HepG2 (cell line): ENCODE results near the gene RBBP8NL.
A peak's percentile ranks its signal among the peaks of the same experiment; 100 is the strongest.

Experiments
- FOXP4 ChIP-seq: sonication (generic); formaldehyde crosslinking; IDR thresholded peaks from 2 replicates; pipeline ENCODE4 v1.4.0; 2020; ENCODE audit warnings: missing genetic modification reagents
- HIVEP1 ChIP-seq: sonication (generic); formaldehyde crosslinking; IDR thresholded peaks from 2 replicates; pipeline ENCODE4 v1.4.0; 2020; ENCODE audit warnings: mild to moderate bottlenecking, missing genetic modification reagents
- JUND ChIP-seq: sonication (generic); formaldehyde crosslinking; IDR thresholded peaks from 2 replicates; pipeline ENCODE4 v1.8.0; 2022; ENCODE audit warnings: mild to moderate bottlenecking, missing genetic modification reagents
- KDM5A ChIP-seq: fragments of 200-600 bp; sonication (generic); IDR thresholded peaks from 2 replicates; pipeline ENCODE4 v1.7.0; 2018; ENCODE audit warnings: antibody characterized with exemption, mild to moderate bottlenecking, low read length, borderline replicate concordance
- MEF2D ChIP-seq: sonication (generic); formaldehyde crosslinking; IDR thresholded peaks from 2 replicates; pipeline ENCODE4 v1.5.1; 2020; ENCODE audit warnings: mild to moderate bottlenecking, missing genetic modification reagents
- TRIM24 ChIP-seq: sonication (generic); formaldehyde crosslinking; IDR thresholded peaks from 2 replicates; pipeline ENCODE4 v1.8.0; 2022; ENCODE audit warnings: mild to moderate bottlenecking, missing genetic modification reagents
- ZNF496 ChIP-seq: sonication (generic); formaldehyde crosslinking; IDR thresholded peaks from 2 replicates; pipeline ENCODE4 v1.8.1; 2023; ENCODE audit warnings: mild to moderate bottlenecking, moderate library complexity, missing genetic modification reagents; ENCODE audit not compliant: insufficient replicate concordance
- ZNF660 ChIP-seq: sonication (generic); formaldehyde crosslinking; IDR thresholded peaks from 2 replicates; pipeline ENCODE4 v1.5.1; 2020; ENCODE audit warnings: mild to moderate bottlenecking, low read depth, missing genetic modification reagents, borderline replicate concordance

GRCh38 chr20:62430311-62430853, 3.0 kb upstream of the RBBP8NL start:
- no peak for TF ChIP-seq MEF2D (CRISPR knock-in tag)
- TF ChIP-seq ZNF496 (CRISPR knock-in tag): no peak
- TF ChIP-seq JUND (CRISPR knock-in tag): no peak
- TF ChIP-seq HIVEP1 (CRISPR knock-in tag): no peak
- TF ChIP-seq ZNF660 (CRISPR knock-in tag): no peak
- TF ChIP-seq FOXP4 (CRISPR knock-in tag): peak; percentile 41; the same call in 1 of the 2 replicates
- TF ChIP-seq TRIM24 (CRISPR knock-in tag): no peak
- TF ChIP-seq KDM5A: no peak
